ES-I3 (cell line): Measurements from ENCODE around the gene NUDCD3.

Source experiments
- H3K36me3 ChIP-seq: 2 replicates; pipeline ENCODE4 v1.6.1; 2013; ENCODE audit warnings: mild to moderate bottlenecking, low read length, control low read depth, moderate library complexity; ENCODE audit not compliant: insufficient read depth
- H3K4me1 ChIP-seq: 2 replicates; pipeline ENCODE4 v1.6.1; 2013; ENCODE audit warnings: mild to moderate bottlenecking, control low read depth, low read length; ENCODE audit not compliant: insufficient read depth
- H3K9ac ChIP-seq: 2 replicates; pipeline ENCODE4 v1.6.1; 2013; ENCODE audit warnings: low read depth, mild to moderate bottlenecking, low read length, moderate library complexity
- H3K9me3 ChIP-seq: 2 replicates; pipeline ENCODE4 v1.6.1; 2013; ENCODE audit warnings: mild to moderate bottlenecking, low read length, moderate library complexity; ENCODE audit not compliant: control insufficient read depth, insufficient read depth

Gene NUDCD3

DNA sequence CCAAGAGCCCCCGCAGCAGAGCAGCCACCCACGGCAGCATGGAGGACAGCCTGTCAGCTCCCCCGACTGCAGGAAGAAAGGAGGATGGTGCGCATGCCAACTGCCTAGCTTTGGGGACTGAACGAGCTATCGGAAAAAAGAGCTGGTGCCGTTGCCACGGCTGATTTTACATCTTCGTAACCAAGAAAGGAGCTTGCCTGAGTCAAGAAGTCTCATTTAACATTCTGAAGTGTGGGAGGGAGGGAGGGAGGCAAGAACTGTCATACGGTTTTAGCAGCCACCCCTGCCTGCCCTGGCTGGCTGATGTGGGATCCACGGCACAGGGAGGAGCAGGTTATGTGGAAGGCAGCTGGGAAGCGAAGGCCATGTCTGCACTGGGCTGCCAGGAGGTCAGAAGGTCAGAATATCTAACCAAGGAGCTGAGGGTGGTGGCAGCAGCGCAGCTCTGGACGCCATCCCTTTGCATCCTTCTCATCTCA lies 90.4 kb downstream of the NUDCD3 start:
- Histone ChIP-seq H3K9me3 (no peaks in the 10 kb centered on the region), H3K36me3 (no peaks in the 10 kb centered on the region; the same call in 1 of the 2 replicates), H3K9ac (no peak overlapping the region), H3K4me1 (no peaks in the 10 kb centered on the region)

DNA sequence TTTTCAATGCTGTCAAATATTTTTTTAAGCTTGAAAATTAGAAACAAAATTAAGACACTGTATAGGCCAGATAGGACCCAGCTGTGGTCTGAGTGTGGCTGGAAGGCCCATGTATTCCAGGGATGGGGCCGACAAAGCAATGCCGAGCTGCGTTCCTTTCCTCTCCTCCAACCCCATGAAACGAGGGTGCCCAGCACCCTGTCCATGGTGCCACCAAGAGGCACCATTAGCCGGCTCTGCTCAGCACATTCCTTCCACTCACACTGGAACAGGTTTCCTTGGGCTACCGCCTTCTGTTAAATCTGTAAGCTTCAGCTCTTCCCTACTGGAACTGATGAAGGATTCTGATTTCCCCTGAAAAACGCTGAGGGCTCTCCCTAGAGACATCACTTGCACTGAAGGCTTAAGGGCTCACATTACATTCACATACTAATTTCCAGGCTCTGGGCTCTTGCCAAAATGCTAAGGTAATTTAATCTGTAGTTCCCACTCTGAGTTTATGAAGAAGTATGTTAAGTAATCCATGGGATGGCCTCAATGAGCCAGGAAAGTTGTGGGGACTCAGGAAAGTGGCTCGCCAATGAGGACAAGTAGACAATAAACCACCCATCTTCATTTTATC lies 91.4 kb downstream of the NUDCD3 start:
- Histone ChIP-seq H3K9ac (no peak overlapping the region), H3K36me3 (no peaks in the 10 kb centered on the region; the same call in 1 of the 2 replicates), H3K9me3 (no peaks in the 10 kb centered on the region), H3K4me1 (no peaks in the 10 kb centered on the region)

DNA sequence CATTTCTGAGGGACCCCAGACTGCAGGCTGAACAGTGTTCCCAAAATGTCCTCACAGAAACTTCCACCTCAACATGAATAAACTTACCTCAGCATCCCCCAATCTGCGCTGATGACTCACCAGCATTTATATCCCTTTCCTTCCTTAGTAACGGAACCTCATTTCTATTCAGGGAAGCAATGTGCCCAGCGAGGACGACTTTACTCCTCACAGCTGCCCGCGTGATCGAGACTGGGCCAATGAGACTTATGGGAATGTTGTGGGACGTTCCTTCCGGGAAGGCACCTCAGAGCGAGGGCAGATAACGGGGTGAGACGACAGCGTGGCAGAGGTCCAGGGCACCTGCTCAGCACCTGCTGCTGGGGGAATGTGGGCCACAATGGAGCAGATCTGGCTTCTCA lies 91.9 kb downstream of the NUDCD3 start:
- H3K9me3 ChIP-seq: no peaks in the 10 kb centered on the region
- H3K4me1 ChIP-seq: no peaks in the 10 kb centered on the region
- H3K9ac ChIP-seq: no peak overlapping the region
- no peaks in the 10 kb centered on the region; the same call in 1 of the 2 replicates for H3K36me3 ChIP-seq

DNA sequence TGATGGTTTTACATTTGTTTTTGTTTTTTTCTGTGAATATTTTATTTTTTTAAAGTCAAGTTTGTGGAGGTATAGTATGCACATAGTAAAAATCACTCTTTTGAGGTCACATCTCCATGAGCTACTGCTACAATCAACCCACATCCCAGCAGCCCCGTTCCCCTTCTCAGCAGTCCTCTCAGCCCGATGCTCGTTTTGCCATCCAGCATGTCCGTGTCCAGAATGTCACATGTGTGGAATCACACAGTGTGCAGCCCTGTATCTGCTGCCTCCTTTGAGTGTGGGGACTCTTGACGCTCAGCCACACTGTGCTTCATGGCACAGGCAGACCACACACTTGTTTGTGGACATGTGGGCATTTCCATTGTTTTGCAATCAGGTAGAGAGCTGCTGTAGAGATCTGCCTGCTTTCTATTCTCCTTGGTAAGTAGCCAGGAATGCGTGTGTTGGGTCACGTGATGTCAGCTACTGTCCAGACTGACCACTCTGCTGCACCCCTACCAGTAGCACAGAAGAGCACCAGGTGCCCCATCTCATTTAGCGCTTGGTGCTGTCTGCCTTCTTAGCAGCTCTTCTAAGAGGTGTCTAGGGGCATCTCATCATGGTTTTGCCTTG lies 93.4 kb downstream of the NUDCD3 start:
- Histone ChIP-seq H3K4me1 (no peaks in the 10 kb centered on the region), H3K36me3 (no peaks in the 10 kb centered on the region; the same call in 1 of the 2 replicates), H3K9ac (no peak overlapping the region), H3K9me3 (no peaks in the 10 kb centered on the region)

DNA sequence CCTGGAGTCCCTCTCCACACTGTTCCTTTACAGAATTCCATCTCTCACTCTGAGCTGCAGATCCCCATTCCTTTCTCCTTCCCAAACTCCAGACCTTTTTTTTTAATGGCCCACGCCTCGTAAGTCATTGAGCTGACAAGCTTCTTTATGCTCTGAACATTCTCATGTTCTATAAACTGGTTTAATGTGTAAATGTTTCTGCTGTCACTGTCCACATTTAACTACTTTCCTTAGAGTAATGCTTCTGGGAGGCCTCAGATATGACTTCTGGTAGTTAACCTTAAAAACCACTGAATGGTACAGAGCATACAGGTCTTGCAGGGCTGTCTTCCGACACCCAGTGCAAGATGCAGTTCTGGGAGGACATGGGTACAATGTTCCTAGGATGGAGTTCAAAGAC lies 94.0 kb downstream of the NUDCD3 start:
- H3K36me3 ChIP-seq: no peaks in the 10 kb centered on the region; the same call in 1 of the 2 replicates
- no peaks in the 10 kb centered on the region for H3K9me3 ChIP-seq
- no peak overlapping the region for H3K9ac ChIP-seq
- H3K4me1 ChIP-seq: no peaks in the 10 kb centered on the region

DNA sequence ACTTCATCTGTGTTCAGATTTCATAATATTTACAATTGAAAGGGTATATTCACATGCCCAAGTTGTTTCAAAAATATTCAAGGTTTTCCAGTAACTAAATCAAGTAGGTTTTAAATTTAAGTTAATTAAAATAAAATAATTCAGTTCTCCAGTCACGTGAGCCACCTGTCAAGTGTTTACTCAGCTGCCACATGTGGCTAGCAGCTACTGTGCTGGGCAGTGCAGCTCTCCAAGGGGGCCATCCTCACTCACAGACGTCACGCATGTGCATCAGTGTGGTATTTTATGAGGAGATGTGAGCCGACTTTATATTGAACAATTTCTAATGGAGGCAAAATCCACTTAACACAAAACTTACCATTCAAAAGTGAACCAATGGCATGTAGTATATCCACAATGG lies 95.4 kb downstream of the NUDCD3 start:
- H3K36me3 ChIP-seq: peaks cover 5% of the 10 kb centered on the region
- no peaks in the 10 kb centered on the region for H3K9me3 ChIP-seq
- H3K9ac ChIP-seq: no peak overlapping the region
- no peaks in the 10 kb centered on the region for H3K4me1 ChIP-seq

DNA sequence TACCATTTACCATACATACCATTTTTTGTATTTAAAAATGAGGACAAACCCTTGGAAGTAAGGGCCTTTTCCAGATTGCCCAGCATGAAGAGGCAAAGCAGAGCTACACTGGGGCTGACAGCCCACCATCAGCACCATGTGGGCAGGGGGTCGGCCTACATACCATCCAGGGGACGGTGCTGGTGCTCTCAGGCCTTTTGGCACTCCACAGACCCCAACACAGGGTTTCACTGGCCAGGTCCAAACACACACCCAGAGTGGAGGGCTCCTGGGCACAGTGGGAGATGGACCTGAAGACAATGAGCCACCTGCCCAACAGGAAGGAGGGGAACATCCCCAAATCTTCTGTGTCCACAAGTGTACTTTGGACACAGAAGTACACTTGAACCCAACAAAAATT lies 95.8 kb downstream of the NUDCD3 start:
- Histone ChIP-seq H3K36me3 (peaks cover 5% of the 10 kb centered on the region), H3K4me1 (no peaks in the 10 kb centered on the region), H3K9me3 (no peaks in the 10 kb centered on the region), H3K9ac (no peak overlapping the region)

DNA sequence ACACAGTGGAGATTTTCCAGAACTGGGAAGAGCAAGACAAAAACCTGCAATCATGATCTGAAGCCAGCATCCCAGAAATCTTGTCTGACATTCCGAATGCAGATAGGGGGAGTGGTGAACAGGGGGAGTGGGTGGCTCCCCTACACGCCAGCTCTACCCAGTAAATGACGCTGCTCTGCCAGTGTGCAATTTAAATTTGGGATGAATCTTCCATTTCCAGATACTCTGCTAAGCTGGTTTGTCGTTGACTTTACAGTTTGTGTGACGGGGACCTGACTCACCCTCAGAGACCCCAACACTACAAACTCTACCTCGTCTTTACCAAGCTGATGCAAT lies 96.4 kb downstream of the NUDCD3 start:
- peaks cover 5% of the 10 kb centered on the region for H3K36me3 ChIP-seq
- H3K9me3 ChIP-seq: no peaks in the 10 kb centered on the region
- no peak overlapping the region for H3K9ac ChIP-seq
- no peaks in the 10 kb centered on the region for H3K4me1 ChIP-seq

DNA sequence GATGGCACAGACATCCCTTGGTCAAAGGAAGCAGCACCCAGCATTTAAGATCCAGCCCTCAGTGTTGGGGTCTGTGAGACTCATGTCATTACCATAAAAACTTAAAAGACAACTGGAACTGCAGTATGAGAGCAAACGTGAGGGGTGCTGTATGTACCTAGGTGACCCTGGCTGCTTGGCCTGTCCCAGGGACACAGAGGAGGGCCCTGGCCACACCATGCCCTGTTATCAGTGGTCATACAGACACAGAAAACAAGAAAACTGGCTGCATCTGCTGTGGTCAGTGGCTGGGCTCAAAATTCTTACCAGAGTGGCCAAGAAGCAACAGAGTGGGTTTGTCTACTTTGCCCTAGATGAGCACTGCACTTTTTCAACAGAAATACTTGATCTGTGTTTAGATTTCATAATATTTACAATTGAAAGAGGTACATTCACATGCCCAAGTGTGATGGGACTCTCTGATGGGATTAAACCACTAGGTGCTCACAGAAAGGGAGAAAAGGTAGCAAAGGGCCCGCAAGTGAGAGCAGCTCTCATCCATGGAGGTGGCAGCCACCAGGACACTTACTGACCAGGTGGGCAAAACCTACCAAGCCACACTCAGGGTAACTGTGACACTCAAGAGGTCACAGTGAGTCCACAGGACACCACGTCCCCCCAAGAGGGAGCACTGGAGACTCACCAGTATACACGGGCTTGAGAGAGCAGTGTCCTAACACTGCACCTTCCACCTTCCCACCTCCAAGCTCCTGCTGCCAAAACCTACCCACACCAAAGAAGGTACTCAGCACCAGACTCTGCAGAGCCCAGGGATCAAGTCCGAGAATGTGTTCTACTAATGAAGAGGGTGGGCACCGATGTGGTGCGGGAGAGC lies 97.0 kb downstream of the NUDCD3 start:
- no peaks in the 10 kb centered on the region for H3K9me3 ChIP-seq
- H3K36me3 ChIP-seq: peaks cover 5% of the 10 kb centered on the region
- H3K9ac ChIP-seq: no peak overlapping the region
- no peaks in the 10 kb centered on the region for H3K4me1 ChIP-seq

DNA sequence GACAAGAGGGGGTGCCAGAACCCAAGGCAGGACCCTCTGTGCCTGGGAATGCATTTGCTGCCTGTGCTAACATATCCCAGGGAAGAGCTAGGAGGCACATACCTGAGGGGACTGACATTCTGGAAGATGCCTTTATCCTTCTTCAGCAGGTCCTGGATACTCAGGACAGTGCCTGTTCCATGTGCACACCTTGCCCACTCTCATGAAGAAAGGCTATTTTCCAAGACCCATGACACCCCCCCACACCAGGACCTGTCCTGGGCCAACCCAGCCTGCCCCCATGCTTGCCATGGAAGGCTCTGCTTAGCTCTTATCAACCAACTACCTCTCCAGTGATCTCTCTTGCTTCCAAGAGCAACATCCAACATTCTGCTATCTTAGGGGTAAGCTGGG lies 97.8 kb downstream of the NUDCD3 start:
- Histone ChIP-seq H3K9me3 (no peaks in the 10 kb centered on the region), H3K9ac (no peak overlapping the region), H3K4me1 (no peaks in the 10 kb centered on the region), H3K36me3 (peaks cover 5% of the 10 kb centered on the region)

DNA sequence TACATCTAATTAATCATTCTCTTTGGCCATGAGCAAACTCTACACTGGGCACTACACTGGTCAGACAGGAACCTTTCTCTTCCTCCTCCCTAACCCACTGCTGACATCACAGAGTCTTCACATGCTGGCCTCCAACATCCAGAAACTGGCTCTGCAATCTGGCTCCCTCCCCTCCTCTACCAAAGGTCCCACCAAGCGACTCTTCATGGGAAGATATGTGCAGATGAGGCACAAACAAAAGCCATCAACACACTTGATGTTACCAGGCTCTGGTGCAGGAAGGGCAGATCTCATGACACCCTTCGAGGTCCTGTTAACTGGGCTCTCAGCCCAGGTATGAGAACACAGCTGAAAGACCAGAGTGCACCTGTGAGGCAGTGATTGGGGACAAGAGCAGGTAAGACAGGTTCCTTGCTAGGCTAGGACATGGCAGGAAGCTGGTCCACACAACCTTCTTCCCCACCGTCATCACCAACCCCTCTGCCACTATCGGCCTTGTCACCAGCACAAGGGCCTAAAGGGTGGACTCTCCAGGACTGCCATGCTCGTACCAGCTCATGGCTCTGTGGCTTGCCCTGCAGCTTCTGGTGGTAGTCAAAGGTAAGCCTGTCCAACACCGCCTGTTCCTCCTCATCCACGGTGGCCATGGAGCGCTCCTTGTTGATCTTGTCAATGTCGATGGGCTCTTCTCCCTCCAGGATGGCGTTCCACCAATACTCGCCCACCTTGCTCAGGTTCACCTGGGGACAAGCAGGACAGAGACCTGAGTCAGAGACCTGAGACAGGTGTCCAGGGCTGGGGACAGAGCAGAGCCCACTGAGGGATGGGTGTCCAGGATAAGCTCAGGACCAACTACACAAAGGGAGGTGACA lies 98.5 kb downstream of the NUDCD3 start:
- H3K4me1 ChIP-seq: no peaks in the 10 kb centered on the region
- no peak overlapping the region for H3K9ac ChIP-seq
- H3K9me3 ChIP-seq: no peaks in the 10 kb centered on the region
- peaks cover 7% of the 10 kb centered on the region for H3K36me3 ChIP-seq

DNA sequence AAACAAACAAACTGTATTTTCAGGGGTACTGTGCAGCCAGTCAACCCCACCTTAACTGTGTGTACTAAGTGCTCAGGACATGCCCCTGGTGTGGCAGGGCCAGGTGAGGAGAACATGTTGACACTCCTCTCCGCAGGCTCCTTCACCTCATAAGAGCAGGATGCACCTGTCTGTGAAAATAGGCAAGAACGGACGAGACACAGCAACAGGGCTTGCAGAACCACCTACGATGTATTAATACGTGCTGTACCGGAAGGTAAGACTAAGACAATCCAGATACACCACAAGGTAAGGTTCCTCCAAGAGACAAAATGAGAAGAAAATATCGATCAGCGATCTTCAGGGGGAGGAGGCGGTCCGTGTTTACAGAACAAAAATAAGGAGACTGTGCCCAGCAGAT lies 99.3 kb downstream of the NUDCD3 start:
- H3K36me3 ChIP-seq: peaks cover 8% of the 10 kb centered on the region
- no peaks in the 10 kb centered on the region for H3K4me1 ChIP-seq

DNA sequence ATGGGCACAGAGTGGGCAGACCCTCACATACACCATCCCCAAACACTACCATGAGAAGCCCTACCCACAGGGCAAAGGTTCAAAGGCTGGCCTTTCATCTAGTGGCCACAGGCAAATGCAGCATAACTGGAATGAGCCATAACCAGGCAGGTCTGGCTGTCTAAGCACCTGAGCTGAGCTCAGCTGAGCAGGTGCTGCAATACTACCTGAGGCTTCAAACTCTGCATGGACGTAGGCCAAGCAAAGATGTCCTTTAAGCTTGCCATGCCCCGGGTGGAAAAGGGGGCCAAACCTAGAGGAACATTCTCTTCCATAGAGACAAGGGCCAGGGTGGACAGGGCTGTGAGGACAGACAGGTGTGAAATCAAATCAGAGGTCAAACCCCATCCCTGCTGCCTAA lies 99.8 kb downstream of the NUDCD3 start:
- H3K36me3 ChIP-seq: peaks cover 8% of the 10 kb centered on the region
- H3K4me1 ChIP-seq: no peaks in the 10 kb centered on the region
- H3K9ac ChIP-seq: no peak overlapping the region
- no peaks in the 10 kb centered on the region for H3K9me3 ChIP-seq

More for the DNA sequence above, 99.3 kb downstream of the NUDCD3 start:
- Histone ChIP-seq H3K9ac (no peak overlapping the region), H3K9me3 (no peaks in the 10 kb centered on the region)
